NCI-H1436 treated with DMSO at 0.1 percent for 48 hours (cell line): Measurements from ENCODE around the gene ATG2B.

Experiments used
- DNase-seq: peaks from one replicate; lab custom pipeline; 2025; lab: John Stamatoyannopoulos, UW

ATG2B gene

DNA sequence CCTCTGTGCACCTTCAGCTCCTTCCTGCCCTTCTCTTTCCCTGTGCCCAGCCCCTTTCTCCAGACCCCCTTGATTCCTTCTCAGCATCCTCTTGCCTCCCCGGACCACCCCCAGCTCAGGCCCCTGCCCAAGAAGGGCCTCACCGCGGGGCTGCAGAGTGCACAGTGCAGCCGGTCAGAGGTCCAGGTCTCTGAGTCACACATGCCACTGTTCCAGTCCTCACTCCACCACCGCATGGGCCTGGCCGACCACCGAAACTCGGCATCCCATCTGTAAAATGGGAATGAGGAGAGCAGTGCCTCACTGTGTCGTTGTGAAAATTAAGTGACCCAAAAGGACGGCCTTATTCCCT is 93.8 kb downstream of the ATG2B start:
- no peak for DNase-seq

DNA sequence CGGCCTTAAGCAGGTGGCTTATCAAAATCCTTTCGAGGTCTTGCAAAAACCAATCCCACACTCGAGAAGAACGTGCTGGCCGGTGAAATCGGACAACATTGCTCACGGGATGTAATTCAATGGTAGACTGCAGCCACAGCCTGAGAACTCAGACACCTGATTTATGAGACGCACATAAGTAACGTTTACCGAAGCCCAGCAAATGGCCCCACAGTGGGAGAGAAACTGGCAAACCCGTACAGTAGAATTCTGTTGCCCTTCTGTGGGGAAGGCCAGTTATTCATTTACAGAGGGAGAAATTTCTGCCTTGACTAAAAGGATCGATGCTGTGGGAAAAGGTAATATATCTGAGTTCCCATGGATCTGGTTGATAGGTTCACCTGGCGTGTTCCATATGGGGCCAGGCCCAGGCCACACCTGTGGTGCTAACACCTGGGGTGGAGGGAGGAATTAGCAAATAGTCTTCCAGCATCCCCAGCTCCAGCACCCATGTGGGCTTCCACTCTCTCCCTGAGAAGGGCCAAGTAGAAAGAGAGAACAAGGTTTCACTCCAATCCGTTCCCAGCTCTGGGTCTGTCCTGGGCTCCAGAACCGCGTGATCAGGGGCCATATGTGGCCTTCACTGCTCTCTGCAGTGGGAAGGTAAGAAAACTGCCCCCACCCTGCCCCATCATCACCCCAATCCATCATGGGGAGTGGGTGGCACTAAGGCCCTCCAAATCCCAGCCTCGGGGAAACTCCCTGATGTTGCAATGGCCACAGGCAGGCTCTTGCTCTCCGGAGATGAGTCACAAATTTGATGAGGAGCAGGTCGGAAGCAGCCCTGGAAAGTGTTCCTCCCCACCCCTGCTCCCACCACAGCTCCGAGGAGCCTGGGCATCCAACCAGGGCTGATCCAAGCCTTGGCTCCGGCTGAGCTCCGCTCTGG is 94.4 kb downstream of the ATG2B start:
- no peak for DNase-seq

DNA sequence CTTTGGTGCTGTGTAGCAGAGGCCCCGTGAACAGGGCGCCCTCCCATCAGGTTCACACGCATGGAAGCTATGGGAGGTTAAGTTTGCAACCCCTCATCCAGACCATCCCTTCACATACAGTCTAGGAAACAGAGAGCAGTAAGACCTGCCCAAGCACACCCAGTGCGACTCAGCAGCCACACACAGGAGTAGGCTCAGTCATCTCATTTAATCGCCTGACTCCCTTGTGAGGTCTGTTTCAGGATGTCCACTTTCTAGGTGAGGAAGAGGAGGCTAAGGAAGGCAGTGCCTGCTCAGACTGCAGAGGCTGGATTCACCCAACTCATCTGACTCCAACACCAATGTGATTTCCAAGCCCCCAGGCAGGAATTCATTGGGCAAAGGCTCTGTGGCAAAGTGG is 95.2 kb downstream of the ATG2B start:
- DNase-seq = no peak

DNA sequence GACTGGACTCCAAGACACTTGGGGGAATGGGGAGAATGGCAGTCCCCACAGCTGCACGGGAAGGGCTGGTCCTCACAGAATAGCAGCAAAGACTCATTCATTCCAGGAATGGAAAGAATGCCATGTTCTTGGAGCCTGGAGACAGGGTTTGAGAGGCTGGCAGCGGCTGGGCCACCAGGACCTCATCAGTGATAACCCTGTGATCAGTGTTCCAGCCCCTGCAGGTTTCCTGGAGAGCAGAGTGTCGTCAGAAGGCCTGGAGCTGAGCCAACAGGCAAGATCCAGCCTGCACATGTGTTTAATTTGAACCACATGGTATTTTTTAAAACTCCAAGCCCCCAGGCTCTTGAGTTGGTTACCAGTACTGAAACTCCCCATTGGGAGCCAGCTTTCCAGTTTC is 95.8 kb downstream of the ATG2B start:
- DNase-seq = peak; percentile 20

DNA sequence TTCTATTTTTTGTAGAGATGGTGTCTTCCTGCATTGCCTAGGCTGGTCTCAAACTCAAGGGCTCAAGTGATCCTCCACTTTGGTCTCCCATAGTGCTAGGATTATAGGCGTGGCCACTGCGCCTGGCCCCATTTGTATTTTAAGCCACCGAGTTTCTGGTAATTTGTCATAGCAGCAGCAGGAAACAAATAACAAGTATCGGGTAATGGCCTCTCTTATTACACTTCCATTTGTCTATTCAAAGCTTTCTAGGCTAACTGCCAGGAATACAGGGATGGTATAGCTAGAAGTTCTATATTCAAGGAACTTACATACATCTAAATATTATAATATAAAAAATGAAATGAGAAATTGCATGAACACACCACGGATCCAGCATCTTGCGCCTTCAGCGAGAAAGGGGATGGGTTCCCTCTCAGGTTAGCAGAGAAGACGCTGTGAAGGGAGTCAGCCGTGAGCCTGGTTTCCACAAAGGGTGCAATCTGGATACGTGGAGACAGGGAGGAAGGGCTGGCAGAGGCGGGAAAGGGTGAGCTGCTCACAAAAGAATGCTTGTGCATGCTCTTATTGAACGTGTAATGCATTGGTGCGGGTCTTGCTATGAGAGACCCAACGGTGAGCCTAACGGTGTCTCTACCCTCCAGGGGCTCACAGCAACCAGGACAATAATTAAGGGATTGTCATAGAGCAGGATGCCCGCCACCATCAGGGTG is 97.6 kb downstream of the ATG2B start:
- peak; percentile 51 for DNase-seq

DNA sequence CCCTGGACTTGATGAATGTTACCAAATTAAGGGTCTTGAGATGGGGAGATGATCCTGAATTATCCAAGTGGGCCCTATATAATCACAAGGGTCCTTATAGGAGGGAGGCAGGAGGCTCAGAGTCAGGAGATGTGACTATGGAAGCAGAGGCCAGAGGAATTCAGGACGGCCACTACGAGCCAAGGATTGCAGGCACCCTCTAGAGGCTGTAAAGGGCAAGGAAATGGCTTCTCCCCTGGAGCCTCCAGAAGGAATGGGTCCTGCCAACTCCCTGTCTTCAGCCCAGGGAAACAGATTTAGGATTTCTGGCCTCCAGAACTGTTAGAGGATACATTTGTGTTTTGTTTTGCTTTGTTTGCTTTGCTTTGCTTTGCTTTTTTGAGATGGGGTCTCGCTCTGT is 98.3 kb downstream of the ATG2B start:
- DNase-seq = no peak

DNA sequence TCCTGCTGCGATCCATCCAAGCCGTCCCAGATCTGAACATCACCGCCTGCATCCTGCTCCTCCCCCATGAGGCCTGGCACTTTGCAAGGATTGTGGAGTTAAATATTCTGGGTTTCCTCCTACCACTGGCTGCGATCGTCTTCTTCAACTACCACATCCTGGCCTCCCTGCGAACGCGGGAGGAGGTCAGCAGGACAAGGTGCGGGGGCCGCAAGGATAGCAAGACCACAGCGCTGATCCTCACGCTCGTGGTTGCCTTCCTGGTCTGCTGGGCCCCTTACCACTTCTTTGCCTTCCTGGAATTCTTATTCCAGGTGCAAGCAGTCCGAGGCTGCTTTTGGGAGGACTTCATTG is 99.0 kb downstream of the ATG2B start:
- DNase-seq = no peak

DNA sequence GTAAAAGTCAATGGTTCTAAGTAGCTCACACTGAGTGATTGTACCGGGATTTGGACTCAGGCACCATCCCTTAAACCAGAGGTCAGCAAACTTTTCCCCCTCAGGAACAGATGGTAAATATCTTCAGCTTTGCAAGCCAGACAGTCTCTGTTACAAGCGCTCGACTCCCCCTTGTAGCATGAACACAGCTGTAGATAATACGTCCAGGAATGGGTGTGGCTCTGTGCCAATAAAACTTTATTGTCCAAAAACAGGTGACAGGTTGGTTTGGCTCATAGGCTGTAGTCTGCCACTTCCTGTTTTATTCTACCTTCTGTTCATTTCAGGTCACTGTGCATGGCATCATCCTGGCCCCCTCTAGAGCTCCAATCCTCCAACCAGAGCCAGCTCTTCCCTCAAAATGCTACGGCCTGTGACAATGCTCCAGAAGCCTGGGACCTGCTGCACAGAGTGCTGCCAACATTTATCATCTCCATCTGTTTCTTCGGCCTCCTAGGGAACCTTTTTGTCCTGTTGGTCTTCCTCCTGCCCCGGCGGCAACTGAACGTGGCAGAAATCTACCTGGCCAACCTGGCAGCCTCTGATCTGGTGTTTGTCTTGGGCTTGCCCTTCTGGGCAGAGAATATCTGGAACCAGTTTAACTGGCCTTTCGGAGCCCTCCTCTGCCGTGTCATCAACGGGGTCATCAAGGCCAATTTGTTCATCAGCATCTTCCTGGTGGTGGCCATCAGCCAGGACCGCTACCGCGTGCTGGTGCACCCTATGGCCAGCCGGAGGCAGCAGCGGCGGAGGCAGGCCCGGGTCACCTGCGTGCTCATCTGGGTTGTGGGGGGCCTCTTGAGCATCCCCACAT is 99.6 kb downstream of the ATG2B start:
- DNase-seq = no peak

DNA sequence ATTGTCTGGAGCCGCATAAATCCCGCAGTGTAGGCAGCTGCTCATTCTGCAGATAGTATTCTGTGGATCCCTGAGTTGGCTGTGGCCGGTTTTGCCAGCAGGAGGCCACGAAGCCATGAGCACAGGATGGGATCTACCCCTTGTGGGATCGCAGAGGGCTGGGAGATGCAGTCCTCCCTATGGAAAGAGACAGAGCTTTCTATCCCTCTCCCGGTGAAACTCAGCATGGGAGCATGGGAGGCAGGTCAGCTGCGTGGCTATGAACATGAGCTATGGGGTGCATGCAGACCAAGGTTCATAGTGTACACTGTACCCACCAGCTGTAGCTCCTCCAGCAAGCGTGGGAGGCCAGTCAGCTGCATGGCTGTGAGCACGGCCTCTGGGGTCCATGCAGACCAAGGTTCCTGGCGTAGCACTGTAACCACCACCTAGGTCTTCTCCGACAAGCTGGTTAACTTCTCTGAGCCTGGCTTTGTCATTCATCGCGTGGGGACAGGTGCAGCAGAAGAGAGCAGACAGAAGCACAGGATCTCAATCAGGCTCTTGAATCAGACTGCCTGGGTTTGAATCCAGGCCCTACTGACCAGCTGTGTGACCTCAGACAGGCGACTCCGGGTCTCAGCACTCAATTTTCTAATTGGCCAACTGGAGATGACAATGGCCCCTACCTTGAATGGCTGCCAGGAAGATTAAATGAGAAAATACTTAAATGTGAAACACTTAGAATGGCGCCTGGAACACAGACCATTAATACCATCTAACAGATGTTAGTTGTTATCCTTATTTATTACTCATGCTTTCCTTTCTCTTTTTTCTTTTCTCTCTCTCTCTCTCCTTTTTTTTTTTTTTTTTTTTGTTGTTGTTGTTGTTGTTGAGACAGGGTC is 101.1 kb downstream of the ATG2B start:
- DNase-seq = no peak

DNA sequence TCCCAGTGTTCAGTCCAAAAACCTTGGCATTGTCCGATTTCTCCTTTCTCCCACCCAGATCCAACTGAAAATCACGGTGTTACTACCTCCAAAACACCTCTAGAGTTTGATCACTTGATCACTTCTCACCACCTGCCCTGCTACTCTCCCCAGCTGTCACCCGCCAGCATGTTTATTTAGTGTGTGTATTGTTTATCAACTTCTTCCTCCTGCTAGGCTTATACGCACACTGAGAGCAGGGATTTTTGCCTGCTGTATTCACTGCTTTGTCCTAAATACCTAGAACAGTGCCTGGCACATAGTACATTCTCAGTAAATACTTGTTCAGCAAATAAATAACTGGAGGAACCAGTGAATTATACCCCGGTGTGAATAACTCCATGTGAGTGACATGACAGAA is 102.1 kb downstream of the ATG2B start:
- no peak for DNase-seq

DNA sequence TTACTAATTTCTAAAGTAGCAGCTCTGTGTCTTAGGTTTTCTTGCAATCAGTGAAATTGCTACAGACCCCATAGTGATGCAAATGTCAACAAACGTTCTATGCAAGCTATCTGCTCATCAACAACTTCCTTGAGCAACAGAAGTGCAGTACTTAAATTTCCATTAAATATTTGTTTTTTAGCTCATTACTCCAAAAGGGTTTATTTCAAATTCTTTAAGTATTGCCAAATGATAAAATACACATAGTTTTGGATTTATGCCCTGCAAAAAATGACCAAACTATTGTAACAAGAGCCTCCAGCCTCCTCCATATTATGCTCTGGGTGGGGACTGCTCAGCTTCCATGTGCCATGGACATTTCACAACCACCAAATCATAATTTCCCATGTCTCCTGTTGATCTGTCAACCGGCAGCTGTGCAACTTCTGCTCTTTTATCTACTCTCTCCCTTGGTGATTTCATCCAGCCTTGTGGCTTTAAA is 102.8 kb downstream of the ATG2B start:
- no peak for DNase-seq

DNA sequence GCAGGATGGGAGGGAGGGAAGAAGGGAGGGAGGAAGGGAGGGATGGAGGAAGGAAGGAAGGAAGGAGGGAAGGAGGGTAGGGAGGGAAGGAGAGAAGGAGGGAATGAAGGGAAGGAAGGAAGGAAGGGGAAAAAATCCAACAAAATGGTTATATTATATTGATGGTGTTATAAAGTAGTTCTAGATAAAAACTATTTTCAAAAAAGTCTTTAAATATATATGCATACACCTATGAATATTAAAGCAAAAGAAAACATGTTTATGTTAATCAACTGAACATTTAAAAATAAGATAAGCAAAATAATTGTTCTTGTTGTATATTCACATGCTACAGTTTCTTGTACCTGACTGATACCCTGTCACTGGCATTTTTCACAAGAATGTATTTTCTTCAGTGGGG is 105.2 kb downstream of the ATG2B start:
- no peak for DNase-seq

DNA sequence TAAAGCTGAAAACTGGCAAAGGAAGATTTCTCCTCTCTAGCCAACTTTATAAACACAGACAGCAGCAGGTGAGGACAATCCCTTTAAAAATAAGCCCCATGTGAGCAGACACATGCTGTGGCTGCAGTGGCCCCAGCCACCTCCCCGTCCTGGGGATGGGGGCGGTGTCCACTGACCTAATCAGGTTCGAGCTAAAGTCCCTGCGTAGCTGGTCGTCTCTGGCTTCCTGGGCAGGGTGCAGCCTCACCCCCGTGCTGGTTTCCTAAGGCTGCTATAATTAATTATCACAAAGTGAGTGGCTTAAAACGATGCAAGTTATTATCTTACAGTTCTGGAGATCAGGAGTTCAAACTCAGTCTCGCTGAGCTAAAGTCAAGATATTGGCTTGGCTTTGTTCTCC is 106.1 kb downstream of the ATG2B start:
- DNase-seq = no peak

DNA sequence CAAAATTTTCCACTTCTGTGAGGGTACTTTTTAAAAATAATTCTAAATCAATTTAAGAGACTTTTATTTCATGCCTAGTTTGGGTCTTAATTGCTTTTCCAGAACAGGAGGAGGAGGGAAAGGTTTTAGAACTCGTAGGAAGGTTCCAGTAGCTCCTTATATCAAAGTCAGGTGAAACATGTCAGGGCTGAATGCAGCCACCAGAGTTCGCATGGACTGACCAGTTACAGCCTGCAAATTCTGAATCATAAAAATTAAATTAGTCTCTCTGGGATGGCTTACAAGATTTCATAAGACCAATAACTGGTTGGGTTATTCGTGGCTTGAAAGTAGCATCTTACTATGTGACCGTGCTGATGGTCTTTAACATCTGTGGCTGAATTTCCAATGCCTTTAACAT is 106.7 kb downstream of the ATG2B start:
- DNase-seq = no peak

DNA sequence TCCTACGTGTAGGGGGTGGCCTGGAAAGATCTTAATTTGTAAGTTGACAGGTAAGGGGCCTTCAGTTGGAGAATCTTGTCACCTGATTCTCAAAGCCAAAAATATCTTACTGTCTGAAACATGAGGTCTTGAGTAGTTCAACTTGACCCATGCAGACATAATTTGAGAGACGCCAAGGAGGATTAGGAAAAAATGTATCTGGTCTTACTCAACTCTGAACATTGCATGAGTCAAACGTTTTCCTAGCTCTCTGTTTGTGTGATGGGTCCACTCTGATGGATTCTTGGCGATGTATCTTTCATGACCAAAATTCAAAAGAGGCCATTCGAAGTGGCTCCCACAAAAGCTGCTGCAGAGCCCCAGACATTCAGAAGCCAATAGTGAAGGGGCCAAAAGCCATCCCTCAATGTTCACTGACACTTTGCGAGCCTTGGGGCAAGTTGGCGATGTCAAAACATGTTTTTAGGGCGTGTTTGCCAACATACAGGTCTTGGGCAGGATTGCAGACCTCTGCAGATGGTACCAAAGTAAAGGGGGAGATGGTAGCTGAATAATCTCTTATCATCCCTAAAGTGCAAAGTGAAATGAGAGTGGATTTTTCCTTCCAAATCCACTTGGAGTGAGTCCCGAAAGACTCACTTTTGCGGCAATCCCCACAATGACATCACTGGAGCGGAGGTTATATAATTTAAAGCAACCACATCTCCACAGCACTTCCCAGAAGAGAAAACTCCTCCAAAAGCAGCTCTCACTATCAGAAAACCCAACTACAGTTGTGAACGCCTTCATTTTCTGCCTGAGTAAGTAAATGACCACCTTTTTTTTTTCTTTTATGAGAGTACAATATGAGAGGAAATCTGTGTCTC is 107.4 kb downstream of the ATG2B start, which contains the start of gene BDKRB1:
BDKRB1 (plus strand) TSS at position 710 of the 866 bp plus-strand sequence. CDS start 7,473 bp downstream, outside the sequence.
- DNase-seq = no peak

DNA sequence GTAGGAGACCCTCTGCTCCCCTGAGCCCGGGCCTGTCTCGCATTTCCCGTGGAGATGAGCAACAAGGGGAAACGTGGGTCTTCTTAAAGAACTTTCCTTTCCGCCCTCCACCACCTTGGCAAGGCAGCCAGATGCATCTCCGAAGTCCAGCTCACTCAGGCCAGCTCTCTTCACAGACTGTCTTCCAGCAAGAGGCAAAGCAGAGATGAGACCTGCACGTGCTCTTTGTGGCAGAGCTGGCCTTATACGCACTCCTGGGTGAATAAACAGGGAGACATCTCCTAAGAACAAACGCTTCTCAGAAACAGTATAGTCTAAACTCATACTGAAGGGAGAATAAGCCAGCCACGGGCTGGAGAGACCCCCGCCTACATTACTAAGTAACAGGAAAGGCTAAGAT is 108.5 kb downstream of the ATG2B start:
- DNase-seq = no peak

DNA sequence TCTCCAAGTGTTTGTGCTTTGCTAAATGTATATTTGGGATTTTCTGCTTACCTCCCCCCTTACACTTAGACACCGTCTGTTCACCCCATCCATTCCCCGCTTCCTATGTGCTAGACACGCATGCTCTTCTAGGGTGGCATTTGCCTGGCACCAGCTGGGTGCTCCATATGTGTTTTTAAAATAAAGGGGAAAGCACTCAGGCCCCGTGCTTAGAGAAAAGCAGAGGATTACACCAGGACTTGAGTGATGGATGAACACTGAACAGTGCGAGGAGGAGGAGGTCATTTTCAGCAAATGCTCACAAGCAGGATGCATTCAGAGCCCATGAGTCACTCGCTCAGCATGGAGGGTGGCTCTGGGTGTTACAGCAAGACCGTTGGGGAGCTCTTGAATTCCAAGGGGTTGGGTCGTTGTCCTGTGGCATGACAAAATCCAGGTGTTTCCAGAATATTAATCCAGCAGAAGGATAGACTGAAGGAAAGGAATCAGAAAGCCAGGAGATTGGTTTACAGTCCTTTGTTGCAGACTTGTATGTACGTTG is 110.1 kb downstream of the ATG2B start:
- DNase-seq = no peak

DNA sequence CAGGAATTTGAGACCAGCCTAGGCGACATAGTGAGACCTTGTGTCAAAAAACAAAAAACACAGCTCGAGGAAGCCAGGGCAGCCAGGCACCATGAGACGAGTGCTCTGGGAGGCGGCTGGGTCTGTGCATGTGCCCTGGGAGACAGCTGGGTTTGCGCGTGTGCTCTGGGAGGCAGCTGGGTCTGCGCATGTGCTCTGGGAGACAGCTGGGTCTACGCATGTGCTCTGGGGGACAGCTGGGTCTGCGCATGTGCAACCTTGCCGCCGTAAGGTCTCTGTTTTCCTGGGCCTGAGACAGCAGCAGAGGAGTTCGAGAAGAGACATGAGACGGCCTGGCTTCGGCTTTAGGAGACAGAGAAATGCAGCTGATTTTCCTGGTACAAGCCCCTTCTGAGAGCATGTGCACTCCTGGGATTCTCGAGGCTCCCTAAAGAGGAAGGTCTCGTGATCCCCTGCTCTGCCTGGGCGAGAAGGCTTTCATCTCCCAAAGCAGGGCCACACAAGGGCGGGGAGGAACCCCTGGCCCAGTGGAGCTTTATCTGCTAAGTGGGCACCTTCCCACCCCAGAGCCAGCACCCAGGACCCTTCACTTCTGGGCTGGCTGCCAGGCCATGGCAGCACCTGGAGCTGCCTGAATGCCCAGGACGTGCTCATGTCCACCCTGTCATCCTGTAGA is 110.7 kb downstream of the ATG2B start:
- DNase-seq = no peak

DNA sequence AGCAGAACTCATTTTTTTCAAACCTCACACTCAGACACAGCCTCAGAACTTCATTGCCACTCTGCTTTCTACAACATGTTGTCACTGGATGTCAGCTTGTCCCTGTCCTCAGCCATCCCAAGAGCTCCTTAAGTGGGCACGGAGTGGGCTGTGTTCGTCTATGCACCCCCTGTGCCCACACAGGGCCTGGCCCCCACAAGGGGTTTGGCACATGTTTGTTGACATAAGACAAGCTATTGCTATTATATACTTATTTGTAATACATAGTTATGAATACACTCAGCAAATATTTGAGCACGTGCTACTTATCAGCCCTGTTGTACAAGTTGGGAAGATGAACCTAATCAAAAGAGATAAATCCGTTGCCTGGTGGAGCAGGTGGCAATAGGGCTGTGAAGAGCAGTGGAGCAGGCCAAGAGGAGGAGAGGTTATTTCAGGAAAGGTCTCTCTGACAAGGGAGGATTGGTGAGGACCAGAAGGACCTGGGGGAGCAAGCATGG is 111.4 kb downstream of the ATG2B start:
- no peak for DNase-seq
